OCI-LY1 (cell line): ENCODE measurements around the gene GALNT1.

Experiments
- CTCF ChIP-seq: fragments of 200-600 bp; sonication (generic), shearing (Covaris generic); IDR thresholded peaks from 2 replicates; pipeline ENCODE4 v1.5.1; 2017; ENCODE audit warnings: mild to moderate bottlenecking, antibody characterized with exemption, low read length, moderate library complexity, mixed read lengths
- EZH2 ChIP-seq: fragments of 200-600 bp; sonication (generic), shearing (Covaris generic); IDR thresholded peaks from 2 replicates; pipeline ENCODE4 v1.8.0; 2017; ENCODE audit warnings: borderline replicate concordance, mixed run types, mild to moderate bottlenecking, antibody characterized with exemption, low read length, moderate library complexity, mixed read lengths

- TF ChIP-seq CTCF (no peak), EZH2 (no peak)
Measured at GRCh38 chr18:35696307-35696706, 114.8 kb downstream of the GALNT1 start.
